Measurements from ENCODE around the gene B9D1.

DNA sequence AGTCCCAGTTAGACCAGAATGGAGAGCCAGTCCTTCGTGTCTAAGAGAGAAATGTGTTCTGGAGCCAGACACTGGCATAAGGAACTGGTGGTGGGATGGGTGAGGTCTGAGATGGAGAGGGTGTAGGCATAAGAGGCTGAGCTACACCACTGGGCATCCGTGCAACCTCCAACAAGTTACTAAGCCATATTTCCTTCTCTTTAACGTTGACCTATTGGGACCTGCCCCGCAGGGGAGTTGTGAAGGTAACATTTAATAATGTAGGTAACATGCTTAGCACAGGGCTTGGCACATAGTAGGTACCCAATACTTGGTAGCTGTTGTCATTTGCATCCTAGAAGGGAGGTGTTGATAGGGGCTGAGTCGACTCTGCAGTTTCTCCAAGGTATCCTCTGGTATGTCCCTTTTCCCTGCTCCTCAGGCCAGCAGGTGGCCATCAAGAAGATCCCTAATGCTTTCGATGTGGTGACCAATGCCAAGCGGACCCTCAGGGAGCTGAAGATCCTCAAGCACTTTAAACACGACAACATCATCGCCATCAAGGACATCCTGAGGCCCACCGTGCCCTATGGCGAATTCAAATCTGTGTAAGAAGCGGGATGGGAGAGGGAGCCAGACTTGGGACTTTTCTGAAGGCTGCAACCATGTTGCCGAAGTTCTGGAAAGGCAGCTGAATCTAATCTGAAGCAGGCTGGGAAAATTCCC, 17.0 kb upstream of the B9D1 start:
- TF ChIP-seq, protein P1, sequence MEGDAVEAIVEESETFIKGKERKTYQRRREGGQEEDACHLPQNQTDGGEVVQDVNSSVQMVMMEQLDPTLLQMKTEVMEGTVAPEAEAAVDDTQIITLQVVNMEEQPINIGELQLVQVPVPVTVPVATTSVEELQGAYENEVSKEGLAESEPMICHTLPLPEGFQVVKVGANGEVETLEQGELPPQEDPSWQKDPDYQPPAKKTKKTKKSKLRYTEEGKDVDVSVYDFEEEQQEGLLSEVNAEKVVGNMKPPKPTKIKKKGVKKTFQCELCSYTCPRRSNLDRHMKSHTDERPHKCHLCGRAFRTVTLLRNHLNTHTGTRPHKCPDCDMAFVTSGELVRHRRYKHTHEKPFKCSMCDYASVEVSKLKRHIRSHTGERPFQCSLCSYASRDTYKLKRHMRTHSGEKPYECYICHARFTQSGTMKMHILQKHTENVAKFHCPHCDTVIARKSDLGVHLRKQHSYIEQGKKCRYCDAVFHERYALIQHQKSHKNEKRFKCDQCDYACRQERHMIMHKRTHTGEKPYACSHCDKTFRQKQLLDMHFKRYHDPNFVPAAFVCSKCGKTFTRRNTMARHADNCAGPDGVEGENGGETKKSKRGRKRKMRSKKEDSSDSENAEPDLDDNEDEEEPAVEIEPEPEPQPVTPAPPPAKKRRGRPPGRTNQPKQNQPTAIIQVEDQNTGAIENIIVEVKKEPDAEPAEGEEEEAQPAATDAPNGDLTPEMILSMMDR (IDR thresholded peaks at IDR 0.05): no peak
- TF ChIP-seq POLR2A (IDR thresholded peaks at IDR 0.05): no peak

Data from uterus (tissue), 2 donors.